ENCODE measurements around the gene SCN1A.

The SCN1A gene

GRCh38 chr2:166128156-166128505 lies 311 bp upstream of the SCN1A start:
- no peak overlapping the region for H3K27ac ChIP-seq
- ChIA-PET POLR2A (ENCODE audit: low non-redundant PET) (interaction anchor here (0.7 kb wide), 1 partner anchor 218 kb away, joined by 3 read pairs; no protein-coding TSS in a partner anchor), CTCF (interaction anchor here (0.7 to 2.6 kb wide), 5 partner anchors 11 to 1817 kb away, joined by 3 to 20 read pairs (median 6); partner anchors contain the start of gene TTC21B)
- no peak for DNase-seq (ENCODE audit: low spot score)
- TF ChIP-seq CTCF (conservative IDR thresholded peaks at IDR 0.05; ENCODE audit: low read depth) = peak; percentile 23; the same call in 1 of the 2 replicates

DNA sequence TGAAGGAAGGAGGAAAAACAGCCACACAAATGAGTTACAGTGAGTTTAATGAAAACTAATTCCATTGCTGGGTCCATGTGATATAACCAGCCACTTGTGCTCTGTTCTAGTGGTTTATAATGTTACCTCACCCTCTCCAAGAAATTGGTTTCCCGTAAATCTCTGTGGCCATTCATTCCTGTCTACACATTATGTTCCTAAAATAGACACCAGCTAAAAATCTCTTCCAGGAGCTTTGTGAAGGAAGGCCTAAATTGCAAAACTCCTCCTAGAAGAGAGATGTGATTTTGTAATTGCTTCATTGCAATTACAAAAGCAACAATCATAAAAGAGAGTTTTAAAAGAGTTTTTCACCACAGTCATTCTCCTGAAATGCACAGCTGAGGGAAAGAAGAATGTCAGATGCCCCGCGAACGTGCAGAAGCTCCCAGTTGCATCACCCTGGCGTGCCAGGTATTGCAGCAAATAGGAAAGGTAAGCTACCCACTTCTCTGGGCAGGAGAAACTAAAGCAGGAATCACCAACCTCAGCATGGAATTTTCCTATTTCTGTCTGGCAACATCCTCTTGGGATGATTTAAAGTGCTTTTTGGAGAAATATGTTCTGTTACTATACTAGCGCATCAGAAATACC lies 1.7 kb downstream of the SCN1A start:
- CTCF ChIA-PET = no interaction called here
- no peak for TF ChIP-seq CTCF (conservative IDR thresholded peaks at IDR 0.05; ENCODE audit: low read depth)
- no peak overlapping the region for H3K27ac ChIP-seq
- no peak for DNase-seq (ENCODE audit: low spot score)
- POLR2A ChIA-PET (ENCODE audit: low non-redundant PET) = no interaction called here

GRCh38 chr2:166125557-166125956 lies 2.3 kb downstream of the SCN1A start:
- no peak for DNase-seq (ENCODE audit: low spot score)
- CTCF ChIA-PET = no interaction called here
- POLR2A ChIA-PET (ENCODE audit: low non-redundant PET) = no interaction called here
- H3K27ac ChIP-seq = no peak overlapping the region
- no peak for TF ChIP-seq CTCF (conservative IDR thresholded peaks at IDR 0.05; ENCODE audit: low read depth)

GRCh38 chr2:166118180-166118579 lies 9.6 kb downstream of the SCN1A start:
- ChIA-PET POLR2A (ENCODE audit: low non-redundant PET) (no interaction called here), CTCF (interaction anchor here (0.7 kb wide), 1 partner anchor 421 kb away, joined by 3 read pairs; no protein-coding TSS in a partner anchor)
- TF ChIP-seq CTCF (conservative IDR thresholded peaks at IDR 0.05; ENCODE audit: low read depth) = no peak
- no peak for DNase-seq (ENCODE audit: low spot score)
- H3K27ac ChIP-seq = no peak overlapping the region

DNA sequence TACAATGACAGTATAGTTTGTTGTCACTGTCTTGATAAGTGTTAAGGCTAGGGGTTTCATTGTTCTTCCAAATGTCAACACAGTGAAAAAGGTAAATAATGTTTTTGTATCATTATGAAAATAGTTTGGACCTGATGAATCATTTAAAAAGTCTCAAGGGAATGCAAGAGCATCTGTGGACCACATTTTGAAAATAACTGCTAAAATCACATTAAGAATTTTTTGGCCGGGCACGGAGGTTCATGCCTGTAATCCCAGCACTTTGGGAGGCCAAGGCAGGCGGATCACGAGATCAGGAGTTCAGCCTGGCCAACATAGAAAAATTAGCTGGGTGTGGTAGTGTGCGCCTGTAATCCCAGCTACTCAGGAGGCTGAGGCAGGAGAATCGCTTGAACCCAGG lies 10.3 kb downstream of the SCN1A start:
- no peak overlapping the region for H3K27ac ChIP-seq
- POLR2A ChIA-PET (ENCODE audit: low non-redundant PET) = no interaction called here
- no peak for DNase-seq (ENCODE audit: low spot score)
- TF ChIP-seq CTCF (conservative IDR thresholded peaks at IDR 0.05; ENCODE audit: low read depth) = no peak
- CTCF ChIA-PET = no interaction called here

DNA sequence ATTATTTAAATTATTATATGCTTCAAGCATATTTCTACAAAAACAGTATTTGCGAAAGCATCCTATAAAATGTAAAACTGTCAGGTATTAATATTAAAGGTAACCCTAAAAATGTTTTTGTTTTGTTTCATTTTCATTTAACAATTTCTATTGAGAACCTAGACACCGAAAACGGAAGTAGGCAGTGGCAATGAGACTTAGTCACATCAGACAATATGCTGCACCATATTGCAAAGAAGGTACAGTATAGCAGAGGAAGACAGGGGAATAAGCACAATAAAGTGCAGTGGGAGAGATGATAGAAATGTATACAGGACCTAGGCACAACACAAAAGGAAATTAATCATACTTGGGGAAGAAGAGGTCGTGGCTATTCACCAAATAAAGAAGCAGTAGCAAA lies 12.2 kb downstream of the SCN1A start:
- no peak for DNase-seq (ENCODE audit: low spot score)
- ChIA-PET CTCF (no interaction called here), POLR2A (ENCODE audit: low non-redundant PET) (no interaction called here)
- no peak overlapping the region for H3K27ac ChIP-seq
- no peak for TF ChIP-seq CTCF (conservative IDR thresholded peaks at IDR 0.05; ENCODE audit: low read depth)
